ENCODE results near the gene TOB2.
A peak's percentile ranks its signal among the peaks of the same experiment; 100 is the strongest.

Gene TOB2

DNA sequence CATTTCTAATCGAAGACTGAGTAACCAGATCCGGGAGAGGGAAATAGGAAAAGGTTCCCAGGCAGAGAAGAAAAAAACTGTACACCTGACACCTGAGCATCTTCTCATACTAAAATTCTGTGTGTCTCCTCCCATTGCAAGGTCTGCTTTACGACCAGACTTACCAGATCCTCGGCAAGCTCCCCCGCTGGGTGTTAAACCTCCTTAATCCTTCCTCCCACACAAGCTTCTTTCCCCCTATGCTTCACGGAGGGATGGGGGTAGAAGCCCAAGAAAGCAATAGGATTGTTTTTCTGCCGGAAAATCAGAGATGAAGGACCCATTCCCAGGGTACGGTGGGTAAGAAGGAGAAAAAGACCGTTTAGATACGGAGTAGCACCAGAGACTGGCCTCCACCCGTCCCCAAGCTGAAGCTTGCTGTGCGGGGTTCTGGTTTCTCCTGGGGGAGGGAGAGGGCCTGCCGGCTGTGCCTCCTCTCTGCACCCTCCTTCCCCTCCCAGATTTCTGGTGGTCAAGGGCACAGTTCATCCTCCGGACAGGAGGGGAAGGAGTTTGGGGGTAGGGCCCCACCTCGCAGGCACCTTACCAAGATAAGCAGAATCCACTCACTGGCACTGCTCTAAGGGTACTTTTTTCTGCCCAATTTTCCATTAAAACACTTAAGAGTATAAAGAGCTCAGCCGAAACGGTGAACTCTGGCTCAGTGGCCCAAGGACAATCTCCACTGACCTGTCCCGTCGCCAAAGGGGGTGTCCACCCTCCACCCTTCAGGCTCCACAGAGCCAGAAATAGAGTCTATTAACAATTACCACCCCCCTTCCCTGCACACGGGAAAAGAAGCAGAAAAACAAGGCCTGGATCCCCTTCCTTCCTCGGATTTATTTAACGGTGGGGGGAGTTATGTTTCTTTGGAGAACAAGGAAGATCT, 1.2 kb downstream of the TOB2 start (continued):
- TF ChIP-seq, protein P1, sequence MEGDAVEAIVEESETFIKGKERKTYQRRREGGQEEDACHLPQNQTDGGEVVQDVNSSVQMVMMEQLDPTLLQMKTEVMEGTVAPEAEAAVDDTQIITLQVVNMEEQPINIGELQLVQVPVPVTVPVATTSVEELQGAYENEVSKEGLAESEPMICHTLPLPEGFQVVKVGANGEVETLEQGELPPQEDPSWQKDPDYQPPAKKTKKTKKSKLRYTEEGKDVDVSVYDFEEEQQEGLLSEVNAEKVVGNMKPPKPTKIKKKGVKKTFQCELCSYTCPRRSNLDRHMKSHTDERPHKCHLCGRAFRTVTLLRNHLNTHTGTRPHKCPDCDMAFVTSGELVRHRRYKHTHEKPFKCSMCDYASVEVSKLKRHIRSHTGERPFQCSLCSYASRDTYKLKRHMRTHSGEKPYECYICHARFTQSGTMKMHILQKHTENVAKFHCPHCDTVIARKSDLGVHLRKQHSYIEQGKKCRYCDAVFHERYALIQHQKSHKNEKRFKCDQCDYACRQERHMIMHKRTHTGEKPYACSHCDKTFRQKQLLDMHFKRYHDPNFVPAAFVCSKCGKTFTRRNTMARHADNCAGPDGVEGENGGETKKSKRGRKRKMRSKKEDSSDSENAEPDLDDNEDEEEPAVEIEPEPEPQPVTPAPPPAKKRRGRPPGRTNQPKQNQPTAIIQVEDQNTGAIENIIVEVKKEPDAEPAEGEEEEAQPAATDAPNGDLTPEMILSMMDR (tag by site-specific recombination; IDR thresholded peaks at IDR 0.05): no peak
- TF ChIP-seq ZNF184 (tag by site-specific recombination; IDR thresholded peaks at IDR 0.05): no peak
- TF ChIP-seq, protein P2, sequence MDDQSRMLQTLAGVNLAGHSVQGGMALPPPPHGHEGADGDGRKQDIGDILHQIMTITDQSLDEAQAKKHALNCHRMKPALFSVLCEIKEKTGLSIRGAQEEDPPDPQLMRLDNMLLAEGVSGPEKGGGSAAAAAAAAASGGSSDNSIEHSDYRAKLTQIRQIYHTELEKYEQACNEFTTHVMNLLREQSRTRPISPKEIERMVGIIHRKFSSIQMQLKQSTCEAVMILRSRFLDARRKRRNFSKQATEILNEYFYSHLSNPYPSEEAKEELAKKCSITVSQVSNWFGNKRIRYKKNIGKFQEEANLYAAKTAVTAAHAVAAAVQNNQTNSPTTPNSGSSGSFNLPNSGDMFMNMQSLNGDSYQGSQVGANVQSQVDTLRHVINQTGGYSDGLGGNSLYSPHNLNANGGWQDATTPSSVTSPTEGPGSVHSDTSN (CRISPR knock-in tag; IDR thresholded peaks at IDR 0.05): no peak
- TF ChIP-seq ZNF654 (tag by site-specific recombination; IDR thresholded peaks at IDR 0.05; ENCODE audit: low read depth): no peak
- TF ChIP-seq ZNF324 (tag by site-specific recombination; IDR thresholded peaks at IDR 0.05): no peak
- no peak for TF ChIP-seq ZNF473 (tag by site-specific recombination; IDR thresholded peaks at IDR 0.05)
- no peak for TF ChIP-seq ZNF133 (tag by site-specific recombination; IDR thresholded peaks at IDR 0.05)
- no peak for TF ChIP-seq ZNF112 (tag by site-specific recombination; IDR thresholded peaks at IDR 0.05)
- TF ChIP-seq WT1 (tag by site-specific recombination; IDR thresholded peaks at IDR 0.05): peak; percentile 93
- TF ChIP-seq ZNF335 (tag by site-specific recombination; conservative IDR thresholded peaks at IDR 0.05): no peak
- TF ChIP-seq ZNF311 (tag by site-specific recombination; IDR thresholded peaks at IDR 0.05; ENCODE audit: borderline replicate concordance): no peak
- no peak for TF ChIP-seq ZNF76 (tag by site-specific recombination; IDR thresholded peaks at IDR 0.05; ENCODE audit: borderline replicate concordance, low read depth)
- TF ChIP-seq ZNF404 (tag by site-specific recombination; IDR thresholded peaks at IDR 0.05): no peak
- TF ChIP-seq ZNF785 (tag by site-specific recombination; IDR thresholded peaks at IDR 0.05): no peak
- no peak for TF ChIP-seq ZFP41 (tag by site-specific recombination; IDR thresholded peaks at IDR 0.05; ENCODE audit: borderline replicate concordance)
- no peak for TF ChIP-seq ZNF37A (tag by site-specific recombination; IDR thresholded peaks at IDR 0.05)
- TF ChIP-seq ZNF544 (tag by site-specific recombination; IDR thresholded peaks at IDR 0.05): no peak
- no peak for TF ChIP-seq SP3 (tag by site-specific recombination; IDR thresholded peaks at IDR 0.05)
- no peak for TF ChIP-seq ZFP69B (tag by site-specific recombination; IDR thresholded peaks at IDR 0.05)
- no peak for TF ChIP-seq YY2 (tag by site-specific recombination; IDR thresholded peaks at IDR 0.05)
- TF ChIP-seq ZSCAN23 (tag by site-specific recombination; IDR thresholded peaks at IDR 0.05): no peak
- no peak for TF ChIP-seq ZNF585B (tag by site-specific recombination; IDR thresholded peaks at IDR 0.05)
- no peak for TF ChIP-seq MYNN (tag by site-specific recombination; IDR thresholded peaks at IDR 0.05; ENCODE audit: borderline replicate concordance)
- TF ChIP-seq ZNF366 (tag by site-specific recombination; conservative IDR thresholded peaks at IDR 0.05): peak; percentile 51; the same call in 1 of the 2 replicates
- no peak for TF ChIP-seq ZSCAN18 (tag by site-specific recombination; IDR thresholded peaks at IDR 0.05)
- TF ChIP-seq MZF1 (tag by site-specific recombination; IDR thresholded peaks at IDR 0.05; ENCODE audit: borderline replicate concordance): no peak
- TF ChIP-seq ZNF121 (tag by site-specific recombination; IDR thresholded peaks at IDR 0.05): no peak; the same call in 1 of the 2 replicates
- TF ChIP-seq ZNF626 (tag by site-specific recombination; IDR thresholded peaks at IDR 0.05): no peak
- TF ChIP-seq PRDM2 (tag by site-specific recombination; IDR thresholded peaks at IDR 0.05; ENCODE audit: borderline replicate concordance): no peak
- TF ChIP-seq ZNF19 (tag by site-specific recombination; IDR thresholded peaks at IDR 0.05; ENCODE audit: low read depth): no peak
- 0 out of 2 replicates have a peak, but pooled peaks have one; percentile 6 for TF ChIP-seq ZBTB7A (tag by site-specific recombination; IDR thresholded peaks at IDR 0.05; ENCODE audit: low read depth)
